CD8-positive, alpha-beta memory T cell (primary cell): ENCODE data around the gene OIP5. TPM values are rescaled to one million over a fixed set of nuclear protein-coding genes. Genes with fewer than 3 reads are reported as not detected.

Experiments used
- CTCF ChIA-PET: fragments of 350-600 bp; sonication (Branson Sonifier 250); formaldehyde crosslinking; loops from one replicate; lab custom pipeline; 2021; ENCODE audit warnings: antibody characterized with exemption; lab: Charles Lee
- POLR2A ChIA-PET: fragments of 350-600 bp; sonication (Branson Sonifier 250); formaldehyde crosslinking; loops from one replicate; lab custom pipeline; 2021; ENCODE audit warnings: antibody characterized with exemption; lab: Charles Lee
- DNase-seq, 5 donors: peaks; one replicate each; pipeline versions ENCODE4 v3.0.0 to v3.0.0-alpha.2; 2020 to 2022; ENCODE audit warnings: mixed read lengths in 1 of 5
- H3K27ac ChIP-seq: one replicate; pipeline ENCODE4 v1.7.0; 2013; ENCODE audit warnings: low read depth, mild to moderate bottlenecking, low read length, moderate library complexity
- H3K27me3 ChIP-seq: 2 replicates; pipeline ENCODE4 v1.7.0; 2013; ENCODE audit warnings: low read length, mild to moderate bottlenecking; ENCODE audit not compliant: insufficient read depth, poor library complexity, severe bottlenecking
- H3K36me3 ChIP-seq: 2 replicates; pipeline ENCODE4 v1.7.0; 2013; ENCODE audit warnings: mild to moderate bottlenecking, low read length, moderate library complexity; ENCODE audit not compliant: insufficient read depth
- H3K4me1 ChIP-seq: 2 replicates; pipeline ENCODE4 v1.7.0; 2013; ENCODE audit warnings: mild to moderate bottlenecking, low read length, moderate library complexity; ENCODE audit not compliant: insufficient read depth
- H3K4me3 ChIP-seq: 2 replicates; pipeline ENCODE4 v1.7.0; 2013; ENCODE audit warnings: mild to moderate bottlenecking, low read length
- H3K9me3 ChIP-seq: 2 replicates; pipeline ENCODE4 v1.7.0; 2013; ENCODE audit warnings: mild to moderate bottlenecking, low read length
- H3K27ac Mint-ChIP-seq, 8 donors: one replicate each; pipeline ENCODE4 v1.8.0; 2020 to 2021; ENCODE audit warnings: mixed read lengths in 8 of 8, mild to moderate bottlenecking in 6 of 8, inconsistent platforms in 3 of 8, moderate library complexity in 3 of 8
- H3K27me3 Mint-ChIP-seq, 2 donors: one replicate each; pipeline ENCODE4 v1.8.0; 2020 to 2021; ENCODE audit warnings: mixed read lengths in 2 of 2, mild to moderate bottlenecking in 1 of 2, moderate library complexity in 1 of 2
- H3K36me3 Mint-ChIP-seq, 3 donors: one replicate each; pipeline ENCODE4 v1.8.0; 2020 to 2021; ENCODE audit warnings: mixed read lengths in 3 of 3, inconsistent platforms in 1 of 3, mild to moderate bottlenecking in 1 of 3
- H3K4me1 Mint-ChIP-seq, 3 donors: one replicate each; pipeline ENCODE4 v1.8.0; 2020 to 2021; ENCODE audit warnings: mixed read lengths in 3 of 3, inconsistent platforms in 1 of 3, mild to moderate bottlenecking in 1 of 3
- H3K4me3 Mint-ChIP-seq, 7 donors: one replicate each; pipeline ENCODE4 v1.8.0; 2020 to 2021; ENCODE audit warnings: mixed read lengths in 7 of 7, mild to moderate bottlenecking in 6 of 7, moderate library complexity in 4 of 7, inconsistent platforms in 2 of 7
- H3K9me3 Mint-ChIP-seq, 5 donors: one replicate each; pipeline ENCODE4 v1.8.0; 2020 to 2022; ENCODE audit warnings: mixed read lengths in 5 of 5, mild to moderate bottlenecking in 3 of 5, moderate library complexity in 2 of 5, inconsistent platforms in 1 of 5
- polyA plus RNA-seq: library from polyadenylated mRNA; unstranded; fragments of 300-500 nt; fragmentation: Illumina TruSeq; gene quantifications from one replicate; pipeline ENCODE4 v1.2.3, GENCODE V29; 2021
- total RNA-seq, 2 experiments: library from RNA; stranded (reverse); gene quantifications; one replicate each; pipeline ENCODE4 v1.2.3, GENCODE V29; 2021

Gene OIP5
- total RNA-seq (10 to 100 TPM; 16.2 to 19.0 TPM), polyA plus RNA-seq (0.58 TPM)

- CTCF ChIA-PET, result interaction anchor here (0.7 to 2.0 kb wide), 4 partner anchors 9 to 438 kb away, joined by 4 to 9 read pairs (median 6); partner anchors contain the start of genes CHP1, EXD1 and VPS18
- peaks cover 24 to 56% (median 40%) of the 10 kb centered on the region in 3 donors for H3K4me1 Mint-ChIP-seq
- H3K27ac ChIP-seq, result peak within 1 kb of the TSS; percentile 76
- peak within 1 kb of the TSS; percentile 90 to 100 (median 99) for H3K4me3 Mint-ChIP-seq
- peaks cover 8% of the 10 kb centered on the region for H3K4me1 ChIP-seq
- H3K9me3 Mint-ChIP-seq, result no peaks in the 10 kb centered on the region
- DNase-seq, result peak; percentile 95 to 99 (median 98)
- H3K36me3 ChIP-seq, result no peaks in the 10 kb centered on the region
- no peaks in the 10 kb centered on the region for H3K27me3 ChIP-seq
- H3K36me3 Mint-ChIP-seq, result peaks cover 0 to 20% (median 2%) of the 10 kb centered on the region in 3 donors
- H3K27me3 Mint-ChIP-seq, result peaks cover 0 to 1% of the 10 kb centered on the region in 2 donors
- peak within 1 kb of the TSS; percentile 64 to 97 (median 96) for H3K27ac Mint-ChIP-seq
- peak within 1 kb of the TSS; percentile 98 for H3K4me3 ChIP-seq
- H3K9me3 ChIP-seq, result no peaks in the 10 kb centered on the region
- POLR2A ChIA-PET, result interaction anchor here (0.9 to 2.3 kb wide), 7 partner anchors 47 to 438 kb away, joined by 3 to 13 read pairs (median 4); partner anchors contain the start of genes CHP1, EXD1, INO80 and VPS18
These were observed at the start of gene OIP5, which contains the start of gene NUSAP1 for GRCh38 chr15:41332194-41333025. TSS of gene OIP5 (minus strand) at chr15:41332591. CDS start at chr15:41332561, 30 bp downstream. TSS of gene NUSAP1 (plus strand) at chr15:41332881. CDS start at chr15:41332958, 77 bp downstream.

DNA sequence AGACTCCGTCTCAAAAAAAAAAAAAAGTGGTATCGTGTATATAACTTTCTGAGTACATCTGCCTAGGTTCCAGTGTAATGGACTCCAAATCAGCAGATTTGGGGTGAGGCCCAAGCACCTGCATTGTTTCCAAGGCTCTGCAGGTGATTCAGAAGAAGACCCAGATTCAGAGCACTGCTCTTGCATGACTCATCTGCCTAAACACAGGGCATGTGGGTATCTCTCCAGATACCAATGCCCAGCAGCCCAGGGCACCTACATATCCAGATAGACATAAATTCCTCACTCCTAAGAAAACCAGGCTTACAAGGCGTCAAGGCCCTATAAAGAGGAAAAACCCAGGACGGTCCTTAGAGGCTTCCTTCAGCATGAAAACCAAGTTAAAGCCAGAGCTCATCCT is 45.6 kb upstream of the OIP5 start:
- no peak overlapping the region for H3K27ac ChIP-seq
- H3K4me1 Mint-ChIP-seq, result no peaks in the 10 kb centered on the region
- H3K4me3 ChIP-seq, result no peak overlapping the region
- no peaks in the 10 kb centered on the region for H3K9me3 ChIP-seq
- peaks cover 0 to 5% (median 0%) of the 10 kb centered on the region in 3 donors for H3K36me3 Mint-ChIP-seq
- H3K4me3 Mint-ChIP-seq, result no peak overlapping the region
- H3K27me3 ChIP-seq, result no peaks in the 10 kb centered on the region
- peak overlapping the region in 1 of 8 donors; percentile 85 for H3K27ac Mint-ChIP-seq
- no peaks in the 10 kb centered on the region for H3K27me3 Mint-ChIP-seq
- no peaks in the 10 kb centered on the region for H3K9me3 Mint-ChIP-seq
- DNase-seq, result no peak
- no peaks in the 10 kb centered on the region for H3K36me3 ChIP-seq
- no peaks in the 10 kb centered on the region for H3K4me1 ChIP-seq
- CTCF ChIA-PET, result no interaction called here
- POLR2A ChIA-PET, result no interaction called here

DNA sequence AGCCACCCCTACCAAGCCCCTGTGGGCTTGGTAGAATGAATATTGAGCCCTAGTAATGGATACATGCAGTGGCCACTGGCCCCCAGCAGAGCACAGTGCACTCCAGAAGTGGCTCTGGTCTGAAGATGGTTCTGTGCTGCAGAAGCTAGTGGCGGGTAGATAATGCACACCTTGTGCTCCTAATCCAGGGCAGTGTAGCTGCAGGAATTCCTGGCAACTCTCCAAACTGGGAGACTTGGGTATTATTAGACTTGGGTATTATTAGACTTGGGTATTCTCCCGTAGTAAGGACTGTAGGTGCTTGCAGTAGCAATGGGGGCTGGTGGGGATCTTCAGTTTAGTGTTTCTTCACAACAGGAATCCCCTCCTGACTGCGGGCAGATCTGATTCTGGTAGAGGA is 35.0 kb upstream of the OIP5 start:
- Mint-ChIP-seq H3K27me3 (no peaks in the 10 kb centered on the region), H3K27ac (no peak overlapping the region), H3K9me3 (no peaks in the 10 kb centered on the region), H3K36me3 (peaks cover 0 to 4% (median 2%) of the 10 kb centered on the region in 3 donors), H3K4me1 (peaks cover 0 to 4% (median 0%) of the 10 kb centered on the region in 3 donors), H3K4me3 (no peak overlapping the region)
- DNase-seq, result no peak
- ChIA-PET CTCF (no interaction called here), POLR2A (no interaction called here)
- no peaks in the 10 kb centered on the region for H3K4me1 ChIP-seq
- H3K36me3 ChIP-seq, result no peaks in the 10 kb centered on the region
- no peak overlapping the region for H3K27ac ChIP-seq
- no peak overlapping the region for H3K4me3 ChIP-seq
- H3K9me3 ChIP-seq, result no peaks in the 10 kb centered on the region
- no peaks in the 10 kb centered on the region for H3K27me3 ChIP-seq

DNA sequence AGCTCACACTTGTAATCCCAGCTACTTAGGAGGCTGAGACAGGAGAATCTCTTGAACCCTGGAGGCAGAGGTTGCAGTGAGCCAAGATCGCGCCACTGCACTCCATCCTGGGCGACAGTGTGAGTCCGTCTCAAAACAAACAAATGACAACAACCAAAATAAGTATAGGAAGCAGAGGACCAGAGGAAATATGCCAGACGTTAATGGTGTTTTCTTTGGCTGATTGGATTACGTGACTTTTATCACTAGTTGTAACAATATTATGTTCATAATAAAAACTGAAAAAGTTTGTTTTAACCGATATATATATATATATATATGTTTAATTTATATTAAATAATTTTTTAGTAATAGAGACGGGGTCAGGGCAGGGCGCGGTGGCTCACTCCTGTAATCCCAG is 22.0 kb upstream of the OIP5 start:
- H3K36me3 Mint-ChIP-seq, result peaks cover 0 to 2% (median 0%) of the 10 kb centered on the region in 3 donors
- no peak overlapping the region for H3K4me3 Mint-ChIP-seq
- CTCF ChIA-PET, result no interaction called here
- no peaks in the 10 kb centered on the region for H3K4me1 Mint-ChIP-seq
- Histone ChIP-seq H3K27ac (no peak overlapping the region), H3K4me3 (no peak overlapping the region), H3K4me1 (no peaks in the 10 kb centered on the region), H3K27me3 (no peaks in the 10 kb centered on the region), H3K9me3 (no peaks in the 10 kb centered on the region), H3K36me3 (no peaks in the 10 kb centered on the region)
- H3K9me3 Mint-ChIP-seq, result no peaks in the 10 kb centered on the region
- POLR2A ChIA-PET, result no interaction called here
- H3K27me3 Mint-ChIP-seq, result no peaks in the 10 kb centered on the region
- peak overlapping the region in 1 of 8 donors; percentile 77 for H3K27ac Mint-ChIP-seq
- DNase-seq, result no peak

- Histone ChIP-seq H3K4me3 (no peak overlapping the region), H3K4me1 (no peaks in the 10 kb centered on the region), H3K9me3 (no peaks in the 10 kb centered on the region), H3K27me3 (no peaks in the 10 kb centered on the region), H3K36me3 (no peaks in the 10 kb centered on the region), H3K27ac (no peak overlapping the region)
- DNase-seq, result no peak
- H3K27me3 Mint-ChIP-seq, result no peaks in the 10 kb centered on the region
- POLR2A ChIA-PET, result interaction anchor here (0.6 kb wide), 1 partner anchor 221 kb away, joined by 3 read pairs; no protein-coding TSS in a partner anchor
- peaks cover 0 to 4% (median 0%) of the 10 kb centered on the region in 3 donors for H3K36me3 Mint-ChIP-seq
- CTCF ChIA-PET, result no interaction called here
- H3K4me3 Mint-ChIP-seq, result no peak overlapping the region
- peaks cover 0 to 4% (median 2%) of the 10 kb centered on the region in 3 donors for H3K4me1 Mint-ChIP-seq
- peak overlapping the region in 2 of 8 donors; percentile 4 to 40 for H3K27ac Mint-ChIP-seq
- no peaks in the 10 kb centered on the region for H3K9me3 Mint-ChIP-seq
These were observed 17.8 kb upstream of the OIP5 start for GRCh38 chr15:41350057-41350717.

GRCh38 chr15:41347236-41347635 is 14.8 kb upstream of the OIP5 start:
- Mint-ChIP-seq H3K4me3 (no peak overlapping the region), H3K27me3 (no peaks in the 10 kb centered on the region), H3K27ac (no peak overlapping the region), H3K9me3 (no peaks in the 10 kb centered on the region), H3K36me3 (peaks cover 0 to 2% (median 0%) of the 10 kb centered on the region in 3 donors), H3K4me1 (peaks cover 0 to 4% (median 2%) of the 10 kb centered on the region in 3 donors)
- H3K36me3 ChIP-seq, result no peaks in the 10 kb centered on the region
- H3K27me3 ChIP-seq, result no peaks in the 10 kb centered on the region
- CTCF ChIA-PET, result no interaction called here
- H3K4me1 ChIP-seq, result no peaks in the 10 kb centered on the region
- no peak for DNase-seq
- no peak overlapping the region for H3K27ac ChIP-seq
- POLR2A ChIA-PET, result no interaction called here
- no peaks in the 10 kb centered on the region for H3K9me3 ChIP-seq
- no peak overlapping the region for H3K4me3 ChIP-seq

DNA sequence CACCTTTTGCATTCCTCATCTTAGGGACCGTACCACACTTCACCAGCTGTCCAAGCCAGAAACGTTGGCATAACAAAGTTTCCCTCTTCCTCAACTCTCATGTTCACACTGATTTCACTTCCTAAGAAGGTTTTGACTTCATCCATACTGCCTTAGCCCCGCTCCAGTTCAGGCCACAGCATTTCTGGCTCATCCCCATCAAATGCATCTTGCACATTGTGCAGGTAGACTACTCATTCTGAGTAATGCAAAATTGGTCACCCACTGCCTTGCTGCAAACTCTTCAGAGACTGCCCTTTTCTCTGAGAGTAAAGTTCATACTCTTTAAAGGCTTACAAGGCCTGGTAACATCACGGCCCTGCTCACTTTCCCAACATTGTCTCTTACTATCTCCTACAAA is 9.1 kb upstream of the OIP5 start:
- H3K36me3 Mint-ChIP-seq, result peaks cover 0 to 6% (median 0%) of the 10 kb centered on the region in 3 donors
- DNase-seq, result no peak
- H3K9me3 Mint-ChIP-seq, result no peaks in the 10 kb centered on the region
- H3K27me3 ChIP-seq, result no peaks in the 10 kb centered on the region
- H3K9me3 ChIP-seq, result no peaks in the 10 kb centered on the region
- no peak overlapping the region for H3K27ac ChIP-seq
- ChIA-PET POLR2A (no interaction called here), CTCF (no interaction called here)
- H3K4me1 ChIP-seq, result no peaks in the 10 kb centered on the region
- no peak overlapping the region for H3K4me3 Mint-ChIP-seq
- no peaks in the 10 kb centered on the region for H3K27me3 Mint-ChIP-seq
- H3K27ac Mint-ChIP-seq, result peak overlapping the region in 4 of 8 donors; percentile 31 to 84 (median 59)
- peaks cover 5 to 30% (median 6%) of the 10 kb centered on the region in 3 donors for H3K4me1 Mint-ChIP-seq
- H3K4me3 ChIP-seq, result no peak overlapping the region
- no peaks in the 10 kb centered on the region for H3K36me3 ChIP-seq
